ENCODE data around the gene GREB1L.

DNA sequence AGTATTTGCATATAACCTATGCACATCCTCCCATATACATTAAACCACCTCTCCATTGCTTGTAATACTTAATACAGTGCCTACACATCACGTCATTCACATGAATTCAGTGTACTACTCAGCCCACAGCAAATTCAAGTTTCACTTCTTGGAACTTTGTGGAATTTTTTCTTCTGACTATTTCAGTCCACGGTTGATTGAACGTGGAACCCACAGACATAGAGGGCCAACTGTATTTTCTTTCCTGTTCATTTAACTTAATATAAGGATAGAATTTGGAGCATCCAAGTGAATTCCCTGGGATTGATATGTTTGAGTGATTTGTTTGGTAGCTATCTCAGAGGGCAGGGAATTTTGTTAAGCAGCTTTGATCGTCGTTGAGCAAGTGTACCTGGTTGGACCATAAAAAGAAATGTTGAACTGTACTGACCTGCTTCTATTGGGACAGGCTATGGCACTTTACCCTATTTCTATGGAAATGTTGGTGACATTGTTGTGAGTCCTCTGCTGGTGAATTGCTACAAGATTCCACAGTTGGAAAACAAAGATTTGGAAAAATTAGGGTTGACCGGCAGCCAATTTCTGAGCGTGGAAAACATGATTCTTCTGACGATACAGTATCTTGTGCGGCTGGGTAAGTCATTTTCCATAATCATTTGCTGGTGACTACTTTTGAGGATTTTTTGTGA is 201.9 kb downstream of the GREB1L start:
- TF ChIP-seq POLR2AphosphoS5 (IDR thresholded peaks at IDR 0.05; ENCODE audit: low read length) (no peak), GABPA (IDR thresholded peaks at IDR 0.05; ENCODE audit: low read depth) (no peak), EZH2 (IDR thresholded peaks at IDR 0.05; ENCODE audit: borderline replicate concordance, control insufficient read depth, low read depth, low read length) (no peak), SP1 (IDR thresholded peaks at IDR 0.05; ENCODE audit: low read depth, low read length) (no peak)
- TF ChIP-seq, protein P1, sequence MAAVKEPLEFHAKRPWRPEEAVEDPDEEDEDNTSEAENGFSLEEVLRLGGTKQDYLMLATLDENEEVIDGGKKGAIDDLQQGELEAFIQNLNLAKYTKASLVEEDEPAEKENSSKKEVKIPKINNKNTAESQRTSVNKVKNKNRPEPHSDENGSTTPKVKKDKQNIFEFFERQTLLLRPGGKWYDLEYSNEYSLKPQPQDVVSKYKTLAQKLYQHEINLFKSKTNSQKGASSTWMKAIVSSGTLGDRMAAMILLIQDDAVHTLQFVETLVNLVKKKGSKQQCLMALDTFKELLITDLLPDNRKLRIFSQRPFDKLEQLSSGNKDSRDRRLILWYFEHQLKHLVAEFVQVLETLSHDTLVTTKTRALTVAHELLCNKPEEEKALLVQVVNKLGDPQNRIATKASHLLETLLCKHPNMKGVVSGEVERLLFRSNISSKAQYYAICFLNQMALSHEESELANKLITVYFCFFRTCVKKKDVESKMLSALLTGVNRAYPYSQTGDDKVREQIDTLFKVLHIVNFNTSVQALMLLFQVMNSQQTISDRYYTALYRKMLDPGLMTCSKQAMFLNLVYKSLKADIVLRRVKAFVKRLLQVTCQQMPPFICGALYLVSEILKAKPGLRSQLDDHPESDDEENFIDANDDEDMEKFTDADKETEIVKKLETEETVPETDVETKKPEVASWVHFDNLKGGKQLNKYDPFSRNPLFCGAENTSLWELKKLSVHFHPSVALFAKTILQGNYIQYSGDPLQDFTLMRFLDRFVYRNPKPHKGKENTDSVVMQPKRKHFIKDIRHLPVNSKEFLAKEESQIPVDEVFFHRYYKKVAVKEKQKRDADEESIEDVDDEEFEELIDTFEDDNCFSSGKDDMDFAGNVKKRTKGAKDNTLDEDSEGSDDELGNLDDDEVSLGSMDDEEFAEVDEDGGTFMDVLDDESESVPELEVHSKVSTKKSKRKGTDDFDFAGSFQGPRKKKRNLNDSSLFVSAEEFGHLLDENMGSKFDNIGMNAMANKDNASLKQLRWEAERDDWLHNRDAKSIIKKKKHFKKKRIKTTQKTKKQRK (IDR thresholded peaks at IDR 0.05; ENCODE audit: low read depth, low read length), result no peak

Data from GM12878 (cell line).